Neural progenitor cell (in vitro differentiated cells): ENCODE data around the gene LTBP1.

ENCODE experiments used
- EZH2 ChIP-seq: fragments of 200-600 bp; sonication (generic); IDR thresholded peaks from 2 replicates; pipeline ENCODE4 v1.6.1; 2017; ENCODE audit warnings: antibody characterized with exemption, mild to moderate bottlenecking, moderate library complexity
- TF ChIP-seq, protein P1 (sequence below): fragments of 200-600 bp; sonication (generic); IDR thresholded peaks from 2 replicates; pipeline ENCODE4 v1.5.1; 2017; ENCODE audit warnings: antibody characterized with exemption, mild to moderate bottlenecking

DNA sequence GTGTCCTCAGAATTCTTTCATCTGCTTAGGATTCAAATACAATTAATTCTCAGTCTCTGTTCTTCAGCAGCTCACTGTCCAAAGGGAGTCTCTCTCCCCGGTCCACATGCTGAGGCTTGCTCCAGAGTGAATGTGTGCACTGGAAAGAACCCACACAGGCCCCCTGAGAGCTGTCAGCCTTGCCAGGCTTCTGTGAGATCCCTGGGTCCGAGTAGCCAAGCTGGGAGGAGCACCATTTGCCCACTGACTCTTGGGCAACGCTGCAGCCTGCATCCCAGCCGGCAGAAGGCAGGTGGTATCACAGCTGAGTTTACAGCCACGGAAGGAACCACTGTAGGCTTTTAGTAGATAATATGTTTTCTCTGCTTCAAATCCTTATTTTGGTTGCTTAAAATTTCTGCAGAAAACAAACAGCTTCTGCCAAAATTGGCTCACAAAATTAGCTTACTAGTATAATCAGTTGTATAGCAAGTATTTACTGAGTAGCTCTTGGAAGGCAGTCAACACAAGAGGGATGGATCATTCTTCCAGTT lies 21.4 kb upstream of the LTBP1 start:
- no peak for TF ChIP-seq EZH2
- TF ChIP-seq, protein P1, sequence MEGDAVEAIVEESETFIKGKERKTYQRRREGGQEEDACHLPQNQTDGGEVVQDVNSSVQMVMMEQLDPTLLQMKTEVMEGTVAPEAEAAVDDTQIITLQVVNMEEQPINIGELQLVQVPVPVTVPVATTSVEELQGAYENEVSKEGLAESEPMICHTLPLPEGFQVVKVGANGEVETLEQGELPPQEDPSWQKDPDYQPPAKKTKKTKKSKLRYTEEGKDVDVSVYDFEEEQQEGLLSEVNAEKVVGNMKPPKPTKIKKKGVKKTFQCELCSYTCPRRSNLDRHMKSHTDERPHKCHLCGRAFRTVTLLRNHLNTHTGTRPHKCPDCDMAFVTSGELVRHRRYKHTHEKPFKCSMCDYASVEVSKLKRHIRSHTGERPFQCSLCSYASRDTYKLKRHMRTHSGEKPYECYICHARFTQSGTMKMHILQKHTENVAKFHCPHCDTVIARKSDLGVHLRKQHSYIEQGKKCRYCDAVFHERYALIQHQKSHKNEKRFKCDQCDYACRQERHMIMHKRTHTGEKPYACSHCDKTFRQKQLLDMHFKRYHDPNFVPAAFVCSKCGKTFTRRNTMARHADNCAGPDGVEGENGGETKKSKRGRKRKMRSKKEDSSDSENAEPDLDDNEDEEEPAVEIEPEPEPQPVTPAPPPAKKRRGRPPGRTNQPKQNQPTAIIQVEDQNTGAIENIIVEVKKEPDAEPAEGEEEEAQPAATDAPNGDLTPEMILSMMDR, result no peak
